ENCODE results near the gene UNK. TPM values are rescaled to one million over a fixed set of nuclear protein-coding genes. Genes with fewer than 3 reads are reported as not detected.
A peak's percentile ranks its signal among the peaks of the same experiment; 100 is the strongest.

The UNK gene
- total and polyA plus RNA-seq, 2 donors (not counting 1 experiment from before 2014, with no cell fraction given), result 35.5 to 70.3 TPM

DNA sequence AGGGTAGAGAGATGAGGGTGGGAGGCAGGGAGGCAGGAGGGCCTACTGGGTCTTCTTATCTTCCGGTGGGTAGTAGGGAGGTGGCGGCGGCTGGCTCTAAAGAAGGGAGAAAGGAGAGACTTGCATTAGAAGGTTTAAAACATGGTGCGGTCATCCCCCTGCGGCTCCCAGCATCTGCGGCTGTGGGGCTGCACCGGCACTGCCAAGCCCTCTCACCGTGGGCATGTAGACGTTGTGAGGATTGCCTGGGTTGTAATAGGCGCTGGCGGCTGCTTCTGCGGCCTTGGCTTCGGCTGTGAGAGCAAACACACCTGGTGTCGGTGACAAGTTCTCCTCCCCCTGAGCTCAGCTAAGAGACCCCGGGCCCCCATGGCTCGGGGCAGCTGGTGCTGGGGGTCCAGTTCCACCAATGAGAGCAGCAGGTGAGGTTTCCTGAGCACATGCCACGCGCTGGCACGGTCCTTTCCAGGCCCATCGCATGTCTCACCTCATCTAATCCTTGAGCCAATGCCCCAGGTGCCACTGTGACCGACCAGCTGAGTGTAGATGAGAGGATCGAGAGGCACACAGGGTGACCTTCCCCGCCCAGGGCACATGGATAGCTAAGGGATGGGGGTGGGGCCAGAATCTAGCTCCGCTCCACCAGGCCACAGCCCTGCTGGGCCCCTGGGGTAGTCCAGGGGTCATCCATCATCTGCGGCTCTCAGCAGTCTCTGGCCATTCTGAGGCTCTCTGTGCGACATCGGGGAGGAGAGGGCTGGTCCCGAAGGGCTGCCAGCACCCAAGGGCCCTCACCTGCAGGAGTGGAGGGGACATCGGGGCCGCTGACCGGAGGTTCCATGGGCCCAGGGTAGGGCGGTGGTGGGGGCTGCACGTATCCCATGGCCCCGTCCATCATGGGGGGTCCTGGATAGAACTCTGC lies 62.3 kb downstream of the UNK start:
- intact Hi-C loops (cut with micrococcal nuclease), result loop anchor here (10.0 kb wide), 1 partner anchor 158 kb away; the partner anchor contains the start of gene CDK3
- no peak overlapping the region for H3K4me2 ChIP-seq (replicated peaks; ENCODE audit: low read depth, low read length, poor library complexity, severe bottlenecking)
- no peak overlapping the region for H3K27ac ChIP-seq (ENCODE audit: low read length in 2 of 2)
- peaks cover 7 to 64% of the 10 kb centered on the region in 2 experiments for H3K36me3 ChIP-seq (replicated peaks in 1 of 2; ENCODE audit: control extremely low read depth in 1 of 2, control insufficient read depth in 1 of 2, extremely low read depth in 1 of 2, insufficient read depth in 2 of 2, low read length in 1 of 2)
- no peak for DNase-seq
- H4K20me1 ChIP-seq (ENCODE audit: control insufficient read depth, insufficient read depth, low read length, poor library complexity, severe bottlenecking), result peaks cover 18% of the 10 kb centered on the region
- no peak overlapping the region for H3K4me3 ChIP-seq (ENCODE audit: control extremely low read depth in 1 of 5, extremely low read depth in 1 of 5, insufficient read depth in 1 of 5, low read depth in 2 of 5, low read length in 4 of 5)
- ATAC-seq (ENCODE audit: low read depth), result no peak
- H3K9me3 ChIP-seq (ENCODE audit: control extremely low read depth in 1 of 3, control insufficient read depth in 2 of 3, insufficient read depth in 1 of 3, low read length in 2 of 3), result no peaks in the 10 kb centered on the region
- peaks cover 28% of the 10 kb centered on the region for H3K4me1 Mint-ChIP-seq
- H3K4me1 ChIP-seq (ENCODE audit: control insufficient read depth in 2 of 2, insufficient read depth in 2 of 2, low read length in 2 of 2), result peaks cover 17 to 43% of the 10 kb centered on the region in 2 donors
- TF ChIP-seq EZH2 (IDR thresholded peaks at IDR 0.05; ENCODE audit: borderline replicate concordance, insufficient read depth, low read depth, low read length, poor library complexity, severe bottlenecking), result no peak
- TF ChIP-seq, protein P1, sequence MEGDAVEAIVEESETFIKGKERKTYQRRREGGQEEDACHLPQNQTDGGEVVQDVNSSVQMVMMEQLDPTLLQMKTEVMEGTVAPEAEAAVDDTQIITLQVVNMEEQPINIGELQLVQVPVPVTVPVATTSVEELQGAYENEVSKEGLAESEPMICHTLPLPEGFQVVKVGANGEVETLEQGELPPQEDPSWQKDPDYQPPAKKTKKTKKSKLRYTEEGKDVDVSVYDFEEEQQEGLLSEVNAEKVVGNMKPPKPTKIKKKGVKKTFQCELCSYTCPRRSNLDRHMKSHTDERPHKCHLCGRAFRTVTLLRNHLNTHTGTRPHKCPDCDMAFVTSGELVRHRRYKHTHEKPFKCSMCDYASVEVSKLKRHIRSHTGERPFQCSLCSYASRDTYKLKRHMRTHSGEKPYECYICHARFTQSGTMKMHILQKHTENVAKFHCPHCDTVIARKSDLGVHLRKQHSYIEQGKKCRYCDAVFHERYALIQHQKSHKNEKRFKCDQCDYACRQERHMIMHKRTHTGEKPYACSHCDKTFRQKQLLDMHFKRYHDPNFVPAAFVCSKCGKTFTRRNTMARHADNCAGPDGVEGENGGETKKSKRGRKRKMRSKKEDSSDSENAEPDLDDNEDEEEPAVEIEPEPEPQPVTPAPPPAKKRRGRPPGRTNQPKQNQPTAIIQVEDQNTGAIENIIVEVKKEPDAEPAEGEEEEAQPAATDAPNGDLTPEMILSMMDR (IDR thresholded peaks at IDR 0.05), result no peak
- H3K4me3 Mint-ChIP-seq, result no peak overlapping the region
- no peaks in the 10 kb centered on the region for H3K9me3 Mint-ChIP-seq (ENCODE audit: insufficient read depth)
- peaks cover 57% of the 10 kb centered on the region for H3K79me2 ChIP-seq (ENCODE audit: control insufficient read depth, insufficient read depth, low read length)
- H3K27me3 ChIP-seq (replicated peaks in 1 of 4; ENCODE audit: control extremely low read depth in 1 of 4, control insufficient read depth in 3 of 4, insufficient read depth in 4 of 4, low read length in 3 of 4), result no peaks in the 10 kb centered on the region
- ChIA-PET CTCF (interaction anchor here (0.6 to 7.2 kb wide), 15 partner anchors 8 to 97 kb away, joined by 3 to 53 read pairs (median 7); partner anchors contain the start of genes GALK1, TRIM65 and WBP2), POLR2A (interaction anchor here (0.6 to 4.5 kb wide), 4 partner anchors 8 to 1059 kb away, joined by 3 to 82 read pairs (median 3); partner anchors contain the start of genes MRPL38 and WBP2)
- H3K9ac ChIP-seq (ENCODE audit: low read length), result no peak overlapping the region
- 97% methylated on average over 33 of the region's 34 CpGs for WGBS (ENCODE audit: insufficient coverage)
- H3K27ac Mint-ChIP-seq, result peak overlapping the region; percentile 20
- H3K27me3 Mint-ChIP-seq, result no peaks in the 10 kb centered on the region
- no peak overlapping the region for H2AFZ ChIP-seq (ENCODE audit: insufficient read depth, low read depth, low read length, poor library complexity, severe bottlenecking)

All from B cell (primary cell).